HG02840 (cell line): ENCODE data around the gene NLRP6.
"Not testable (repeated sequence)": the region's sequence is repeated elsewhere in the genome, so short reads cannot be mapped to it uniquely, and the experiment has no call there.

Source experiments
- ATAC-seq: cut with Tn5 transposase; IDR thresholded peaks from one replicate; pipeline ENCODE4 v1.9.1; 2021; ENCODE audit warnings: mild to moderate bottlenecking, moderate library complexity, moderate number of reproducible peaks; ENCODE audit not compliant: unreplicated experiment, low FRiP score

The NLRP6 gene

DNA sequence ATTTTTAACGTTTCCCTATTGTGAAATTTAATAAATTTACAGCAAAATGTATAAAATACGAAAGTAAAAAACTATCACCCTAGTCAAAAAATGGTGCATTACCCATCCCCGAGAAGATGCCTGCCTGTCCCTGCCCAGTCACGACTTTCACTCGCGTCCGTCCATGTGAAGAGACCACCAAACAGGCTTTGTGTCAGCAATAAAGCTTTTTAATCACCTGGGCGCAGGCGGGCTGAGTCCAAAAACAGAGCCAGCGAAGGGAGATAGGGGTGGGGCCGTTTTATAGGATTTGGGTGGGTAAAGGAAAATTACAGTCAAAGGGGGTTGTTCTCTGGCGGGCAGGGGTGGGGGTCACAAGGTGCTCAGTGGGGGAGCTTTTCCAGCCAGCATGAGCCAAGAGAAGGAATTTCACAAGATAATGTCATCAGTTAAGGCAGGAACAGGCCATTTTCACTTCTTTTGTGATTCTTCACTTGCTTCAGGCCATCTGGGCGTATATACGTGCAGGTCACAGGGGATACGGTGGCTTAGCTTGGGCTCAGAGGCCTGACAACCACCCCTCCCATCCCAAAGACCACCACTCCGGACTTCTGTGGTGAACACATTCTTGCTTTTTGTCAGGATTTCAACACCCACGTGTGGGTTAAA is 55.5 kb downstream of the NLRP6 start:
- ATAC-seq, result not testable (repeated sequence)

DNA sequence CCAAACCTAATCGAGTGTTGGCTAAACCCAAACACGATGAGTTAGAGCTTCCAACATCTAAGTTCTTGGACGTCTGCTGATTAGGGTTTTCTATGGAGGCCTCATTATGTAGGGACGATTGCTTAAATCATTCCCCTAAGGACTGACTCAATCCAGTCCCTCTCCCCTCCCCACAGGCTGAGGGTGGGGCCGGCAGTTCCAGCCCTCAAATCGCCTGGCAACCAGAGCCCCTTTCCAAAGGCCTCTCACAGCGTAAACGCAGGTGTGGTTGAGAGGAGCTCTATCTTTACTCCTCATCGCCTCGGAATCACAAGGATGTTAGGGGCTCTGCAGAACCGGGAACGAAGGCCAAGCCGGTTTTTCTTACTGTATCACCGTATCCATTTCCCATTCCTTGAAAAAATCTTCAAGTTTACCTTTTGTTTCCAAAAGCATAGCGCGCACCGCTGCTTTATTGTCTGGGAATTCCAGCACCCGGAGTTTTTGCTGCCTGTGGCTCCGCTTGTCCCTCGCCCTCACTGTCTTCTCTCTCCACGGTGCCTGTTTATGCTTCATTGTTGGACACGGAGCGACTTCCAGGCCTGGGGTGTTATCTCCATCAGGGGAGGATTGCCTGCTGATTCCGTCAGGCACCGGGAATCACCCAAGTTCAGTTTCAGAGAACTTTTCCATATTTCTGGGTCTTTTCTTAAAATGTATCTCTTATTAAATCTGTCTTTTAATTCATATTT is 56.2 kb downstream of the NLRP6 start:
- no peak for ATAC-seq
